HG03575 (cell line): ENCODE data around the gene GLP2R.
"Not testable (repeated sequence)": the region's sequence is repeated elsewhere in the genome, so short reads cannot be mapped to it uniquely, and the experiment has no call there.

ENCODE experiments used
- ATAC-seq: cut with Tn5 transposase; IDR thresholded peaks from one replicate; pipeline ENCODE4 v1.9.1; 2021; ENCODE audit not compliant: unreplicated experiment, insufficient number of reproducible peaks, low FRiP score; ENCODE audit errors: extremely low read depth

Gene GLP2R

GRCh38 chr17:9908649-9909042 lies 82.9 kb downstream of the GLP2R start:
- no peak for ATAC-seq

GRCh38 chr17:9911089-9911488 lies 85.4 kb downstream of the GLP2R start:
- ATAC-seq = no peak

GRCh38 chr17:9912121-9913099 lies 86.7 kb downstream of the GLP2R start:
- no peak for ATAC-seq

GRCh38 chr17:9913476-9913875 lies 87.8 kb downstream of the GLP2R start:
- no peak for ATAC-seq

GRCh38 chr17:9916108-9916507 lies 90.4 kb downstream of the GLP2R start:
- no peak for ATAC-seq

- no peak for ATAC-seq
These were observed 91.4 kb downstream of the GLP2R start for GRCh38 chr17:9917131-9917530.

- no peak for ATAC-seq
These were observed 92.1 kb downstream of the GLP2R start for GRCh38 chr17:9917801-9918200.

GRCh38 chr17:9918352-9918751 lies 92.6 kb downstream of the GLP2R start:
- no peak for ATAC-seq

GRCh38 chr17:9918804-9919352 lies 93.2 kb downstream of the GLP2R start:
- no peak for ATAC-seq

- not testable (repeated sequence) for ATAC-seq
These were observed 95.5 kb downstream of the GLP2R start for GRCh38 chr17:9921216-9921615.

GRCh38 chr17:9922012-9922848 lies 96.5 kb downstream of the GLP2R start:
- ATAC-seq = no peak

- no peak for ATAC-seq
These were observed 99.0 kb downstream of the GLP2R start for GRCh38 chr17:9924735-9925191.

- no peak for ATAC-seq
These were observed 99.7 kb downstream of the GLP2R start for GRCh38 chr17:9925457-9925856.

- ATAC-seq = no peak
These were observed 100.6 kb downstream of the GLP2R start for GRCh38 chr17:9926150-9926804.

GRCh38 chr17:9928601-9929333 lies 103.0 kb downstream of the GLP2R start:
- no peak for ATAC-seq

GRCh38 chr17:9929871-9930270 lies 104.1 kb downstream of the GLP2R start:
- ATAC-seq = no peak

GRCh38 chr17:9931144-9931741 lies 105.5 kb downstream of the GLP2R start:
- no peak for ATAC-seq

GRCh38 chr17:9932491-9932890 lies 106.8 kb downstream of the GLP2R start:
- ATAC-seq = no peak
